ENCODE results near the gene PTDSS2. TPM values are rescaled to one million over a fixed set of nuclear protein-coding genes. Genes with fewer than 3 reads are reported as not detected.
A peak's percentile ranks its signal among the peaks of the same experiment; 100 is the strongest.

The PTDSS2 gene
- total and polyA plus RNA-seq, 2 of the 13 experiments (the other 11 are each of a cell fraction or from before 2014, with no cell fraction given): 21.7 to 26.4 TPM

DNA sequence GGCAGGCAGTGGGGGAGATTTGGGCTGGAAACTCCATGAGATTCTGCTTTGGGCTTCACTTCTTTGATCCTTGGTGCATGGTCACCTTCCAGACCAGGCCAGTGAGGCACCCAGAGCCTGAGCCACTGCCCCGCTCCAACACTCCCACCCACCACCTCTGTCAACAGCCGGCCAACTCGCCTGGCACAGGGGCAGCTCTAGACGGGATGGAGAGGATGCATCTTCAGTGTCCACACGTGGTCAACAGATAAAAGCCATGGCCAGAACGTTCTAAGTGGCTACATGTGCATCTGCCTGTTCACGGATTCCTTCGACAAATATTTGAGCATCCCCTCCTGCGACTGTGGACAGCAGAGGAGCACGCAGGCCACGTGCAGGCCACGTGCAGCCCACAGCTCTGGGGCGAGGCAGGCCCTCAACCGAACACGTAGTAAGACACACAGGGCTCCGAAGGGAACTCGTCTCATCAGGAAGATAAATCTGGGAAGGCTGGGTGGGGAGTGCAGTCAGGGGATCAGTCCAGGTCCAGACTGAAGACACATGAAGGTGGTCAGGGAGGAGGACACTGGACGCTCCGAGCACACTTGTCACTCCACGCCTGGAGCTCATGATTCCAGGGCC lies 88.5 kb downstream of the PTDSS2 start (continued):
- TF ChIP-seq ZSCAN30 (CRISPR knock-in tag; IDR thresholded peaks at IDR 0.05): no peak
- TF ChIP-seq ZNF687 (CRISPR knock-in tag; IDR thresholded peaks at IDR 0.05): peak; percentile 94
- peak; percentile 38; the same call in 1 of the 2 replicates for TF ChIP-seq ZFY (CRISPR knock-in tag; IDR thresholded peaks at IDR 0.05)
- TF ChIP-seq, protein P1, sequence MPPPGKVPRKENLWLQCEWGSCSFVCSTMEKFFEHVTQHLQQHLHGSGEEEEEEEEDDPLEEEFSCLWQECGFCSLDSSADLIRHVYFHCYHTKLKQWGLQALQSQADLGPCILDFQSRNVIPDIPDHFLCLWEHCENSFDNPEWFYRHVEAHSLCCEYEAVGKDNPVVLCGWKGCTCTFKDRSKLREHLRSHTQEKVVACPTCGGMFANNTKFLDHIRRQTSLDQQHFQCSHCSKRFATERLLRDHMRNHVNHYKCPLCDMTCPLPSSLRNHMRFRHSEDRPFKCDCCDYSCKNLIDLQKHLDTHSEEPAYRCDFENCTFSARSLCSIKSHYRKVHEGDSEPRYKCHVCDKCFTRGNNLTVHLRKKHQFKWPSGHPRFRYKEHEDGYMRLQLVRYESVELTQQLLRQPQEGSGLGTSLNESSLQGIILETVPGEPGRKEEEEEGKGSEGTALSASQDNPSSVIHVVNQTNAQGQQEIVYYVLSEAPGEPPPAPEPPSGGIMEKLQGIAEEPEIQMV (CRISPR knock-in tag; IDR thresholded peaks at IDR 0.05; ENCODE audit: low read depth): peak; percentile 67; the same call in 1 of the 2 replicates
- 0 out of 2 replicates have a peak, but pooled peaks have one; percentile 35 for TF ChIP-seq ZNF225 (CRISPR knock-in tag; IDR thresholded peaks at IDR 0.05)
- no peak for TF ChIP-seq MTF2 (CRISPR knock-in tag; IDR thresholded peaks at IDR 0.05; ENCODE audit: borderline replicate concordance)
- TF ChIP-seq ZNF883 (CRISPR knock-in tag; IDR thresholded peaks at IDR 0.05; ENCODE audit: not compliant biosample characterization): peak; percentile 76
- 0 out of 2 replicates have a peak, but pooled peaks have one; percentile 55 for TF ChIP-seq HES4 (CRISPR knock-in tag; IDR thresholded peaks at IDR 0.05; ENCODE audit: borderline replicate concordance)
- peak; percentile 17; the same call in 1 of the 2 replicates for TF ChIP-seq FOXA3 (CRISPR knock-in tag; IDR thresholded peaks at IDR 0.05)
- no peak for TF ChIP-seq NR2F1 (CRISPR knock-in tag; IDR thresholded peaks at IDR 0.05)
- TF ChIP-seq ZNF234 (CRISPR knock-in tag; conservative IDR thresholded peaks at IDR 0.05): no peak
- 0 out of 2 replicates have a peak, but pooled peaks have one; percentile 33 for TF ChIP-seq CCDC6 (CRISPR knock-in tag; IDR thresholded peaks at IDR 0.05)
- peak; percentile 76; the same call in 1 of the 2 replicates for TF ChIP-seq TFDP1 (CRISPR knock-in tag; IDR thresholded peaks at IDR 0.05; ENCODE audit: borderline replicate concordance)
- TF ChIP-seq ZFX (CRISPR knock-in tag; IDR thresholded peaks at IDR 0.05; ENCODE audit: low read depth): peak; percentile 29; the same call in 1 of the 2 replicates
- TF ChIP-seq NRL (CRISPR knock-in tag; IDR thresholded peaks at IDR 0.05; ENCODE audit: borderline replicate concordance): peak; percentile 68; the same call in 1 of the 2 replicates
- TF ChIP-seq HOXA3 (CRISPR knock-in tag; IDR thresholded peaks at IDR 0.05): 0 out of 2 replicates have a peak, but pooled peaks have one; percentile 18
- TF ChIP-seq, protein P2, sequence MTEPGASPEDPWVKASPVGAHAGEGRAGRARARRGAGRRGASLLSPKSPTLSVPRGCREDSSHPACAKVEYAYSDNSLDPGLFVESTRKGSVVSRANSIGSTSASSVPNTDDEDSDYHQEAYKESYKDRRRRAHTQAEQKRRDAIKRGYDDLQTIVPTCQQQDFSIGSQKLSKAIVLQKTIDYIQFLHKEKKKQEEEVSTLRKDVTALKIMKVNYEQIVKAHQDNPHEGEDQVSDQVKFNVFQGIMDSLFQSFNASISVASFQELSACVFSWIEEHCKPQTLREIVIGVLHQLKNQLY (CRISPR knock-in tag; IDR thresholded peaks at IDR 0.05): 0 out of 2 replicates have a peak, but pooled peaks have one; percentile 40
- 0 out of 2 replicates have a peak, but pooled peaks have one; percentile 31 for TF ChIP-seq HOXA9 (CRISPR knock-in tag; IDR thresholded peaks at IDR 0.05; ENCODE audit: borderline replicate concordance)
- TF ChIP-seq HHEX (CRISPR knock-in tag; IDR thresholded peaks at IDR 0.05): no peak
- TF ChIP-seq KLF16 (CRISPR knock-in tag; IDR thresholded peaks at IDR 0.05): peak in 1 of 2 experiments; percentile 62; a peak in 1 of 4 replicates
- peak; percentile 57; the same call in 1 of the 2 replicates for TF ChIP-seq ZNF891 (CRISPR knock-in tag; IDR thresholded peaks at IDR 0.05)
- no peak for TF ChIP-seq RORA (CRISPR knock-in tag; IDR thresholded peaks at IDR 0.05)
